CD4-positive, alpha-beta T cell treated with Interleukin-21 for 1 hour (primary cell): ENCODE results near the gene GAB2.
"Not testable (repeated sequence)": the region's sequence is repeated elsewhere in the genome, so short reads cannot be mapped to it uniquely, and the experiment has no call there.

Source experiments
- DNase-seq: peaks from one replicate; pipeline ENCODE4 v3.0.0-alpha.2; 2020

Gene GAB2

DNA sequence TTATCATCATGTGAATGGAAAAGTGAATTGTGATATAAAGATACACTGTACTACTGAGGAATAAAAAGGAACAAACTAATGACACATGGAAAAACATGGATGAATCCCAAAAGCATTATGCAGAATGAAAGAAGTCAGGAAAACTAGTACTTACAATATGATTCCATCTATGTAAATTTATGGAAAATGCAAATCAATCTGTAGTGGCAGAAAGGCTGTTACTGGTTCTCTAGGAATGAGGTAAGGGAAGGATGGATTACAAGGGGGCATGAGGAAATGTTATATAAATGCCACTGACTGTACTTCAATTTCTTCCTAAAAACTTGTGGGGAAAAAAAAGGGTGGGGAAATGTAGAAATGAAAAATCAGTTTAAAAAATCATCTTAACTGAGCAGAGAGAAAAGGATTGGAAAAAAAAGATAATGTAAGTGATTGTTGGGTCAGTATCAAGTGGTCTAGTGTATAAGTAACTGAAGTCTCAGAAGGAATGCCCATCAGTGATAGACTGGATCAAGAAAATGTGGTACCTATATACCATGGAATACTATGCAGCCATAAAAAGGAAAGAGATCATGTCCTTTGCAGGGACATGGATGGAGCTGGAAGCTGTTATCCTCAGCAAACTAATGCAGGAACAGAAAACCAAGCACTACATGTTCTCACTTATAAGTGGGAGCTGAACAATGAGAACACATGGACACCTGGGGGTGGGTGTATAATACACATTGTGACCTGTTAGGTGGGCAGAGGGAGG, 180.2 kb downstream of the GAB2 start:
- DNase-seq, result no peak

GRCh38 chr11:78234006-78234405, 183.6 kb downstream of the GAB2 start:
- no peak for DNase-seq

GRCh38 chr11:78233046-78233445, 184.6 kb downstream of the GAB2 start:
- DNase-seq, result not testable (repeated sequence)

GRCh38 chr11:78231962-78232501, 185.6 kb downstream of the GAB2 start:
- no peak for DNase-seq

GRCh38 chr11:78230161-78230877, 187.3 kb downstream of the GAB2 start:
- DNase-seq, result no peak

DNA sequence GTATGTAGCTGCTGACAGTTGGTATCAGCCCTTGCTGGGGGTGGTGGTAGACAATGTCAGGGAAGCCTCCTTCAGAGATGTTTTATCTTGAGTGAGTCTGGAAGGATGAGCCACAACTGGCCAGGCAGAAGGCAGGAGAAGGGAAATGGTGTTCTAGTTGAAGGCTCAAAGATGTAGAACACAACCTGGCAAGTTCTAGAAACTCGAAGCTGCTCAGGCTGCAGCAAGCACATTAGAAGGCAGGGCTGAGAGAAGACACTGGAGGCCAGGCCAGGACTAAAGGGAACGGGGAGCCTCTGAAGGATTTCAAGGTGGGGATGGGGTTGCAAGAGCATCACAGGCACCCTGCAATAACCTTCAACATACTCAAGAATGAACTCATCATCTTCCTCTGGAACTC, 188.5 kb downstream of the GAB2 start:
- DNase-seq, result no peak

DNA sequence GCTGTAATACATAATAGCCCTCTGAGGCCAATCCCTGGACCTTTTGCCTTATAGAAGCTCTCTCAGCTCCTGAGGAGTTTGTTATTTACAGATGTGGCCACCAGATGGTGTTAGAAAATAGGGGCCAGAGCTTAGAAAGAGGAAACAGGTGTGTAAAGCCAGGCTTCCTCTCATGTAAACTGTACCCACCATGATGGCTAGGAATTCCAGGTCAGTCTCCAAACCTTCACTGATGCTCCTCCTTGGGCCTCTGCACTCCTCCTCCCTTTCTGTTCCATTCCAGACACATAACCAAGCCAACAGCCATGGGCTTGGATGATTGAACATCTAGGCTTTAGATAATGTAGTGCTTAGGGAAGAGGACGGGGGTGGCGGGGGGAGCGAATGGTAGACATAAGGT, 189.2 kb downstream of the GAB2 start:
- peak; percentile 39 for DNase-seq

DNA sequence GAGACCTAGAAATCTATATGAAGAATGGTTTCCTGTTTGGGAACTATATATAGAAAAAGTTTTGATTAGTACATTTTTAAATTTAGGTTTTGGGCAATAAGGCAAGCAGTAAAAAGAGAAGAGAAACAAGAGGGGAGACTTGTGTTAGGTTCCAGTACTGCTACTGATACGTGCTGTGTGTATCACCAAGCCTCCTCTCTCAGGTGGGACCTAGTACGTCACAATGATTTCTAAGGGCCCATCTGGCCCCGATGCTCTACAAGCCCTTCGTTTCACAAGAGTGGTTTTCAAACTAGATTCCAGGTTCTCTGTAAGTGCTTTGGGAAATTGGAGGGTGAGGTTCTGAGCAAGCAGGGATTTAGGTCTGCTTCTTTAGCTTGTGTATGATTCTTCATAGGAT, 189.7 kb downstream of the GAB2 start:
- DNase-seq, result no peak

DNA sequence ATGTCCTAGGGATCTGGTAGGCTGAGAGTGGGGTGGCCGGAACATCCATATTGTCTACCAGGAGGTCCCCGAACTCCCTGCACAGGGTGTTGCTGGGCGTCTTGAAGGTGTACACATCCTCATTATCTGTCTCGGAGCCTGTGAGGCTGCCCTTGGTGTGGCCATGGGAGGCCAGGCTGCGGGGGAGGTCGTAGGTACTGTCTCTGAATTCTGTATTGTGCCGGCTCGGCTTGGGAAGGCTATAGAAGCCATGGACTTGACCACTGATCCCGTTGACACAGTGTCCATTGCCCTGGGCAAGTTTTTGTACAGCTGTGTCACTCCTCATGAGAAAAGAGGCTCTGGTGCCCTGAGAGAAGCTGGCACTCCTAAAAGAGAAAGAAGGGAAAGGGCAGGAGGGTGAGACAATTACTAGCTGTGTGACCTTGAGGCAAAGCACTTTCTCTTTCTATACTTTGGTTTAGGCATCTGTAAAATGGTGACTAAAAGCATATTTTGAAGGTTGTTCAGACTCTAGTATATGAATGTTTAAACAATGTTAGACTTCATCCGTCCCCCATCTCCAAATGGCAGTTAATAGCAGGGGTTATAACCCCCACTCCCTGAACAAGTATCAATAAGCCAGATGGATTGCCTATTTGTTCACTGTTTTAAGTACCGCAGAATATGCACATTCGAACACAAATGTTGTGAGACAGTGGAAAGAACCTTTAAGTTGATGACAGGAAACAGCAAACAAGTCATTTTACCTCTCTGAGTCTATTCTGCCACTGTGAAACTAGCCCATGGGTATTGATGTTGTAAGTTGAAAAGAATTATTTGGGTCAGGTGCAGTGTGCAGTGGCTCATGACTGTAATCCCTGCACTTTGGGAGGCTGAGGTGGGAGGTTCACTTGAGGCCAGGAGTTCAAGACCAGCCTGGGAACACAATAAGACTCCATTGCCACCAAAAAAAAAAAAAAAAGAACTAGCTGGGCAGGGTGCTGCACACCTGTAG, 190.6 kb downstream of the GAB2 start:
- no peak for DNase-seq

DNA sequence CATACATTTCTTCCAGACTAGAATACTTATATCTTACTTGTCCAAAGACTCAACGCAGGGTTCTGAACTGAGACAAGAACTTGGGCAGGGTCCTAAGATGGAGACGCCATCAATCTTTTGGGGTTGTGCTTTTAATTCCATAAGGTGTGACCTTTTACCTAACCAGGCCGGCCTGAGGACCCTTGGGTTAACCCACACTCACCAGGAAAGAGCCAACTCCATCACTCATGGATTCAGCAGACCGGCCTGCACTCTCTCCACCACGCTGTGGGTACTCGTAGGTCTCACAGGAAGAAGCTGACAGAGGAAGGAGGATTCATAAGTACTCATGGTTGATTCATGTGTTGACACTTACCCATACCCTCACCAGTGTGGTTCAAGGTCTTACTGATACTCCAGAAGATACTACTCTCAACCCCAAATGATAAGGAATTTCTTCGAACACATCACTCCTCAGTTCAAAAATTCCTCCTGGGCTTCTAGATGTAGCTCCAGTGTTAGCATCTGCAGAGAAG, 192.7 kb downstream of the GAB2 start:
- DNase-seq, result no peak

DNA sequence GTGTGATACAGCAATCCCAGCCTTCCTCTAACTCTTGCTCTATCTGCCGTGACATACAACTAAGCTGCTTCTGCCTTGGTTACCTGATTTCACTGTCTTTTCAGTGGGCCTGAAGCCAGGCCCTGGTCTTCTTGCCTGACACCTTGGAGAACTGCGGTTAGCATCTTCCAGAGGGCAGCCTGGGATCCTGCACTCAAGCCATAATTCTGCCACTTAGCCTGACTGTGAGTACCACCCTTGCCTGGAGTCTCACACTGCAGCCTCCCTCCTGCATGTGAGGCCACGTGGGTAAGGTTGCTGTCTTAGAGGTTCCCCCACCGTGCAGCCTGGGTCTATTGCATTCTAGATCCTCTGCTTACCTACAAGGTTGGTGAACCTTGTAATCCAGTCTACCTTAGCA, 193.1 kb downstream of the GAB2 start:
- no peak for DNase-seq

- no peak for DNase-seq
Measured at GRCh38 chr11:78223320-78223954, 194.2 kb downstream of the GAB2 start.

- not testable (repeated sequence) for DNase-seq
Measured at GRCh38 chr11:78222726-78223125, 194.9 kb downstream of the GAB2 start.

GRCh38 chr11:78221396-78222315, 196.0 kb downstream of the GAB2 start:
- no peak for DNase-seq

GRCh38 chr11:78220218-78221157, 197.1 kb downstream of the GAB2 start:
- no peak for DNase-seq

DNA sequence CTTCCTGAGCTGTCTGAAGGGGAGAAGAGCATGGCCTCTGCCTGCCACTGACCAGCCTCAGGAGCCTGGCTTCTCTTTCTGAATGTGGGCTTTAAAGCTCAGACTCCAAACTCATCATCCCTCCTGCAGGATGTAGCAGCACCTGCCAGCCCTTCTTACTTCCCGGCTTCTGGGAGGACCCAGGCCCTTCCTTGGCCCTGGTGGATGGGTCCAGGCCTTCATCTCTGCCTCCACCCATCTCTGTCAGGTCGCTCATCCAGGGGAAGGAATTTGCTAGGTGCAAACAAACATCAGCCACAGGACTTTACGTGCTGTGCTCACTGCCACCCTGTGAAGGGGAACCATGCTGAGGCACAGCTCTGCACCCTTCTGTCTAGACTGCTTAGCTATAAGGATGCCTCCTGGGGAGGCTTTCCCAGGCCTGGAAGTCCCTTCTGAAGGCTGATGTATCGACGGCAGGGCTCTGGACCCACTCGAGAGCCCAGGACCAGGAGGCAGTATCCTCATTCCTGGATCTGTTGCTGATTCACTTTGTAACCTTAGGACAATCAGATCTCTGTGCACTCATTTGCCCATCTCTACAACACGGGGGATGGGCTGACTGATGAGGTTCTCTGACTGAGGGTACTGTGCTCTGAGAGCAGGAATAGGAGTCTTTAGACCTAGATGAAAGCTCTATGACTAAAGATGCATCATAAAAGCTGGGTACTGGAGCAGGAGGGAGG, 198.0 kb downstream of the GAB2 start:
- DNase-seq, result no peak

GRCh38 chr11:78218707-78219492, 198.7 kb downstream of the GAB2 start:
- DNase-seq, result no peak
